Jurkat, Clone E6-1 (cell line): ENCODE data around the gene GNRH2.
"Not testable (repeated sequence)": the region's sequence is repeated elsewhere in the genome, so short reads cannot be mapped to it uniquely, and the experiment has no call there.

ENCODE experiments used
- DNase-seq: peaks from one replicate; pipeline ENCODE4 v3.0.0-alpha.2; 2011; ENCODE audit warnings: low read depth, low spot score
- H3K4me3 ChIP-seq: 2 replicates; pipeline ENCODE4 v1.5.1; 2011; ENCODE audit warnings: mild to moderate bottlenecking, low read length, control low read depth, moderate library complexity

Gene GNRH2

DNA sequence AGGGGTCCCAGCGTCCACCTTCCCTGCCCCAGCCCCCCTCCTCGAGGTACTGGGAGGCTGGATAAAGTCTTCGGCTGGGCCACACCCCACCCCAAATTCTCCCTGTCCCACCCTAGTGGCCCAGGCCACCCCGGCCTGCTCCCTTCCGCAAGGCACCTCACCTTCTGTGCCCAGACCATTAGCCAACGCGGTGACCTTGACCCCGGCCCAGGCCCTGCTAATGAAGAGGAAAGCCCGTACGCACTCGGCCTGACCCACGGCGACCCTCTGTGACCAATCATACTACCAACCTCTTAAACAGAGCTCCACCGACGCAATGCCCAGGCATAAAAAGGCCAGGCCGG is 27.8 kb downstream of the GNRH2 start:
- DNase-seq = no peak
- no peak overlapping the region for H3K4me3 ChIP-seq

DNA sequence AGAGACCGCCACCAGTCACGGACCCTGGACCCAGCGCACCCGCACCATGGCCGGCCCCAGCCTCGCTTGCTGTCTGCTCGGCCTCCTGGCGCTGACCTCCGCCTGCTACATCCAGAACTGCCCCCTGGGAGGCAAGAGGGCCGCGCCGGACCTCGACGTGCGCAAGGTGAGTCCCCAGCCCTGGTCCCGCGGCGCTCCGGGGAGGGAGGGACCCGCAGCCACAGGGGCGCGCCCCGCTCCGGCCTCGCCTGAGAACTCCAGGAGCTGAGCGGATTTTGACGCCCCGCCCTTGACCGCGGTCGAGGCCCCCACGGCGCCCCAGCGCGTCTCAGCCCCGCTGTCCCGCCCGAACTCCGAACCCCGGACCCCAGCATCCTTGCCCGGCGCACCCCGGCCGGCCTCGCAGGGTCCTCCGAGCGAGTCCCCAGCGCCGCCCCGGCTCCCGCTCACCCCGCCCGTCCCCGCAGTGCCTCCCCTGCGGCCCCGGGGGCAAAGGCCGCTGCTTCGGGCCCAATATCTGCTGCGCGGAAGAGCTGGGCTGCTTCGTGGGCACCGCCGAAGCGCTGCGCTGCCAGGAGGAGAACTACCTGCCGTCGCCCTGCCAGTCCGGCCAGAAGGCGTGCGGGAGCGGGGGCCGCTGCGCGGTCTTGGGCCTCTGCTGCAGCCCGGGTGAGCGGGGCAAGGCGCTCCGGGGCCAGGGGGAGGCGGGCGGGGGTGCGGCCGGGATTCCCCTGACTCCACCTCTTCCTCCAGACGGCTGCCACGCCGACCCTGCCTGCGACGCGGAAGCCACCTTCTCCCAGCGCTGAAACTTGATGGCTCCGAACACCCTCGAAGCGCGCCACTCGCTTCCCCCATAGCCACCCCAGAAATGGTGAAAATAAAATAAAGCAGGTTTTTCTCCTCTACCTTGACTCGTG is 28.4 kb downstream of the GNRH2 start, which contains the start of gene OXT:
Gene OXT, plus strand, starts transcription at position 11 of the 920 bp plus-strand sequence. Its CDS starts 36 bp downstream, at position 47.
- H3K4me3 ChIP-seq = no peak within 1 kb of the TSS

GRCh38 chr20:3072530-3073250 is 29.3 kb downstream of the GNRH2 start:
- DNase-seq = no peak
- H3K4me3 ChIP-seq = no peak overlapping the region

More for the DNA sequence above, 28.4 kb downstream of the GNRH2 start, which contains the start of gene OXT:
- DNase-seq = no peak

DNA sequence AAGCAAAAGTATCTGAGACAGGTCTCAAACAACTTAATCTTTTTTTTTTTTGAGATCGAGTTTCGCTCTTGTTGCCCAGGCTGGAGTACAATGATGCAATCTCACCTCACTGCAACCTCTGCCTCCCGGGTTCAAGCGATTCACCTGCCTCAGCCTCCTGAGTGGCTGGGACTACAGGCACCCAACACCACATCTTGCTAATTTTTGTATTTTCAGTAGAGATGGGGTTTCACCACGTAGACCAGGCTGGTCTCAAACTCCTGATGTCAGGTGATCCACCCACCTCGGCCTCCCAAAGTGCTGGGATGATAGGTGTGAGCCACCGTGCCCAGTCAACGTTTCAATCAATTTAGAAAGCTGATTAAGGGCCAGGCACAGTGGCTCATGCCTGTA is 29.8 kb downstream of the GNRH2 start:
- H3K4me3 ChIP-seq, DNase-seq: not testable (repeated sequence)

DNA sequence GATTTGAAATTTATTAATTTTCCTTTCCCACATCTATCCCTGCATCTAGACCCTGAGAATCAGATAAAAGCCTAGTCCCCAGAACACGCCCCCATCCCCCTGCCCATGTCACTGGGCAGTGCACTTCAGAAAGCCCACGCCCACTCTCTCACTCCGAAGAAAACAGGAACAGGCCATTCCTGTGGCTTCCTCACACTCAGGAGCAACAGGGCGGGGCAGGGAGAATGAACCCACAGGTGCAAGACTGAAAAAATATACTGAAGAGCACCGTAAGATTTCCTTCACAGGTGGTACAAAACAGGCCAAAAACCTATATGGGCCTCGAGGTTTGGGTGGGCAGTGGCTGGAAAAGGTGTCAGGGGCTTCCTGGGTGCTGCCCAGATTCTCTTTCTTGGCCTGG is 31.4 kb downstream of the GNRH2 start:
- DNase-seq = no peak

GRCh38 chr20:3075315-3075714 is 31.9 kb downstream of the GNRH2 start:
- H3K4me3 ChIP-seq, DNase-seq: not testable (repeated sequence)

More for the DNA sequence above, 31.4 kb downstream of the GNRH2 start:
- no peak overlapping the region for H3K4me3 ChIP-seq

DNA sequence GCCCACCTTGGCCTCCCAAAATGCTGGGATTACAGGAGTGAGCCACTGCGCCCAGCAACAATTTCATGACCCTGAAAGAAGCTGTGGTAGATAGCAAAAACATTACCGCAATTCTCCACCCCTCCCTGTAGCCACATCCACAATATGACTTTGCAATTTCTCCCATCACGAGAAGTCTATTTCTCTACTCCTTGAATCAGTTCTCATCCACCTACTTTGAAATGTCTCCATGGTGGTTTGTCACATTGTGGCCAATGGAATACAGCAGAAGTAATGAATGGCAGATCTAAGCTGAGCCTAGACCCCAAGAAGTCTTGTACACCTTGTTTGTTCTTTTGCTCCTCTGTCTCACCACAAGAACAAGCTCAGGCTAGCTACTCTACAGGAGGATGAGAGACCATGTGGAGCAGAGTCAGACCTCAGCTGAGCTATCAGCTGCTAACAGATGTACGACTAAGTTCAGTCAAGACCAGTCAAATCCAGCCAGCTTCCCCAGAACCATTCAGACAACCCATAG is 34.3 kb downstream of the GNRH2 start:
- peak; percentile 53 for DNase-seq
- H3K4me3 ChIP-seq = no peak overlapping the region

DNA sequence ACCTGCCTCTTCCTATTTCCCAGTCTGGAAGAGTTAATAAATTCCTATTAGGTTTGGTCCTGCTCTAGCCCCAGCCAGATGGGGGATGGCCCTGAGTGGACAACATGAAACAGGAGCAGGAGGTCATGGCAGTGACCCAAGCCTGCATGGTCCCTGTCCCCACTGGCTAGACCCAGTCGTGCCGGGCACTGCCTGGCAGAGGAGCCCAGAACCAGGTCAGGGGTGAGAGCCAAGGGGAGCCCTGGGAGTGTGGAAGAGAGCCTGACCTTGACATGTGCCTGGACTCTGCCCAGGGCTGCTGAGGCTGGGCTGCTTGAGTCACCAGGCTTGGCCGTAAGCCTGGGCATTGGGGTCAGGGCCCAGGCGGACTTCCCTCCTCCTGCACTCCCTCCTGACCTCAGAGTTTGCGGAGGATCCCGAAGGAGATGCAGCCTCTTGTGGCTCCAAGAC is 37.5 kb downstream of the GNRH2 start:
- H3K4me3 ChIP-seq = no peak overlapping the region
- no peak for DNase-seq

DNA sequence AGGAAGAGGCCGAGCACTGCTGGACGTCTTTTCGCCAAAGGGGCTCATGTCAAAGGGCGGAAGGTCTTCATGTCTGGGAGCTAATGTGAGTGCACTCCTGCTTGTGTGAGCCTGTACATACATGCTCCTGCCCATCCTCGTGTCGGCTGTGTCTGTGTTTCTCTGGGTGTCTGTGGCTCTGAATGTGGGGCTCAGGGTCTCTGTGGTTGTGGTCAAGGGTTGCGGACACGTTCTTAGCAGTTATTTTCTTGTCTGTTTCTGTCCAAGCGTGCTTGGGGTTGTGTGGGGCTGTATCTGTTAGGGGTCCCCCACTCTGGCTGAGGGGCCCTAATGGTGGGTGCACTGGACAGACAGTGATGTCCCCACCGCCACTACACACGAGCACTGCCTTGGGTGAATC is 38.2 kb downstream of the GNRH2 start:
- DNase-seq = no peak

DNA sequence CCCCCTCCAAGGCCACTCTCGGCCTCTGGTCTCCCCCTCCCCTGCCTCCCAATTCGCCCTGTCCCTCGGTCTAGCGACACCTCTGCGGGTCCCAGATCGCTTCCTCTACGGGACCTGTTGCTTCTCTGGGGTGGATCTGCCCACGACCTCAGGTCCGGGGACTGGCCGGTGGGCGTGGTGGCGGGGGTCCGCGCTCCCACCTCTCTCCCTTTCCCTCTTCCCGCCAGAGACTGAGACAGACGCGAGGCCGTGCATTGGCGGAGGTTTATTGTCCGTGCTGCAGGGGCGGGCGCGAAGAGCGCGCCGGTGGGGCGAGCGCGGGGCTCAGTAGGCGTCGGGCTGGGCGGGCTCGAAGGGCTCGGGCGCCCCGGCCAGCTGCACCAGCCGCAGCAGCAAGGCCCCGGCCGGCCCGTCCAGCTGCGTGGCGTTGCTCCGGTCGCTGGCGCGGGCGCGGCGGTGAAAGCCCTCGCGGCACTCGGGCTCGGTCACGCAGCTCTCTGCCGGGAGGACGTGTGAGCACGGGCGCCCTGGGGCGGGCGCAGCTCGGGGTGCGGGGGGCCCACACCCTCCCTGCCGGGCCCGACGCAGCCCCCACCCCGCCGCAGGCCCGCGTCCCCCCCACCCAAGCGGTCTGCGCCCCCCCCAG is 39.0 kb downstream of the GNRH2 start:
- no peak for DNase-seq
- no peak overlapping the region for H3K4me3 ChIP-seq

More for the DNA sequence above, 38.2 kb downstream of the GNRH2 start:
- H3K4me3 ChIP-seq = no peak overlapping the region

DNA sequence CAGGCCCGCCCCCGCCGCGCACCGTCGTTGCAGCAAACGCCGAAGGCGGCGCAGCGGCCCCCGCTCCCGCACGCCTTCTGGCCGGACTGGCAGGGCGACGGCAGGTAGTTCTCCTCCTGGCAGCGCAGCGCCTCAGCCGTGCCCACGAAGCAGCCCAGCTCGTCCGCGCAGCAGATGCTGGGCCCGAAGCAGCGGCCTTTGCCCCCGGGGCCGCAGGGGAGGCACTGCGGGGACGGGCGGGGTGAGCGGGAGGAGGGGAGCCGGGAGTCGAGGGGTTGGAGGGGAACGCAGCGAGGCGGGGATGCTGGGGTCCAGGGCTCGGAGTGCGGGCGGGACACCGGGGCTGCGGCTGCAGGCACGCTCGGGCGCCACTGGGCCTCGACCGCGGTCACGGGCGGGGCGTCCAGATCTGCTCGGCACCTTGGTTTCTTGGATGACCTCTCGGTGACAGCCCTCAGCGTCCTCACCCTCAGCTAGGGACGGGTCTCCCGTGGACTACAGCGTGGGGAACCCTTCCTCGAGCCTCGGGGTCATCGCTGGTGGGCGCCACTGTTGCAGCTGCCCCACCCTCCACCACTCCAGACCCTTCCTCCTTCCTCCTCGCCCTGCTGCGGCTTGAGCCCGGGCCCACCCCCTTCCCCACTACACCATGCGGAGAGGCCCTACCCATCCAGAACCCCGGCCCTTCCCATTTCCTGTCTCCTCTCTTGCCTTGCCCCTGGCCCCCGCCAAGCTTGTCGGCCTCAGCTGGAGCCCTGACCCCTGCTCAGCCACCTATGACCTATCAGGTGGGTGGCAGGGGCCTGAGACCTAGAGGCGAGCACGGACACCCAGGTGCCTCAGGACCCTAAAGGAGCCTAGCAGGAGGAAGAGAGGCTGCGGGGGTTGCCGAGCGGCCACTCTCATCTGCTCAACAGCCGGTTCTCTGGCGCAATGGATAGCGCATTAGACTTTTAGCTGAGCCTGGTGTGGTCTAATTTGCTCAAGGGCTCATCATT is 39.8 kb downstream of the GNRH2 start:
- DNase-seq = no peak
- no peak overlapping the region for H3K4me3 ChIP-seq

DNA sequence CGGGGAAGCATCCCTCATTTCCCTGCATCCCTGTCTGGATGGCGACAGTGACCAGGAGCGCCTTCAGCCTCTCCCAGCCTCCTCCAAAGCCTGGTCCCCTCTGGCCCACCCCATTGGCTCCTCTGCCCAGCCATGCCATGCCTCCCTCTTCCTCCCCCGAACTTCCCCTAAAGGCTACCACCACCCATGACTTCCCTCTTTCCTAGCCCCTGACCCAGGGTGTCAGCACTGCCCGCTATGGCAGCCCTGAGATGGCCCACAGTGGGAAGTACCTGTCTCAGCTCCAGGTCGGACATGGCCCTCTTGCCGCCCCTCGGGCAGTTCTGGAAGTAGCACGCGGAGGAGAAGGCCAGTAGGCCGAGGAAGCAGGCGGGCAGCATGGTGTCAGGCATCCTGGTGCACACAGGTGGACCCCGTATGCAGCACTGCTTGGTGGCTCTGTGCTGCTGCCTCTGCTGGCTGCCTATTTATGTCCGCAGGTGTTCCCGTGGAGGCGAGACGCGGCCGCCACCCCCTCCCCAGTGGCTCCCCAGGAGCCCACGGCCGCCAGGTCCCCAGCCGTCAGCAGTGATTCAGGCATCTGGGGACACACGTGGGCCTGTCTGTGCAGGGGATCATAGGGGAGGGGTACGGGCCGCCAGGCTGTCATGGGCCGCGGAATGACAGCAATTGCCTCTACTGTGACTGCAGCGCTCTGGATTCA is 41.0 kb downstream of the GNRH2 start, which contains the start of gene AVP:
Gene AVP, minus strand, starts transcription at position 442 of the 703 bp plus-strand sequence. Its CDS starts 50 bp downstream, at position 392.
- no peak within 1 kb of the TSS for H3K4me3 ChIP-seq
- DNase-seq = no peak

DNA sequence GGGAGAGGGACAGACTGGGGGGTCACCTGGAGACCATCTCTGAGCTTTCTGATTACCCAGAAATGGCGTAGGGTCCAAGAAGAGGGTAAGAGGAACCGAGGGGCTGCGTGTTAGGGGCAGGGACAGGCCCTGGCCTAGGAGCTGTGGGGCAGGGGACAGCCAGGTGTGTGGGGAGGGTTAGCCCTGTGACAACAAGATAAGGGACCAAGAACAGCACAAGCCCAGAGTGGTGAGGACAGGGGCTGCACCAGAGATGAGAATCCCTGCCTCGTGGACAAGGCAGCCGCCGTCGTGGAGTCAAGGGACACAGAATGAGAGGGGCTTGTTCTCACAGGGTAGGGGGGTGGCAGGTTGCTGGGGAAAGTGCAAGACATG is 41.6 kb downstream of the GNRH2 start:
- H3K4me3 ChIP-seq = no peak overlapping the region
- no peak for DNase-seq

DNA sequence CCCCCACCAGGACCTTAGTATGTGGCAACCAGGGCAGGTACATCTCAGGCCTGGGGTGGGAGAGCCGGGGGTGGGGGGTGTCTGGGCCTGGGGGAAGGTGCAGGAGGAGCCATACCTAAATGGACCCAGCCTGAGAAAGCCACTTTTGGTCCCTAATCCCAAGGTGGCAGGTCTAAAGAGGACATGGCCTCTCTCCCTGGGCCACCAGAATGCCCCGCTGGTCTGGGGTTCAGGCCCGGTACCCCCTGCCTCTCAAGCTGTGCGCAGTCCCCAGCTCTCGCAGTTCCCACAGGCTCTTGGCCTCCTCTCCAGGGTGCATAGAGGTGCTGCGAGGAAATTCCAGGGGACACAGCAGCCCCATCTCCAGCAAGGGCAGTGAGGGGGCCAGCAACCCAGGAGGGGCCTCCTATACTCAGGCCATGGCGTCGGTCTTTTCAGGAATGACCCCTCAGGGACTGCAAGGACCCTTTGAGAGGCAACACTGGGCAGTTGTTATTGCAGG is 42.2 kb downstream of the GNRH2 start:
- no peak overlapping the region for H3K4me3 ChIP-seq
- no peak for DNase-seq

- no peak overlapping the region for H3K4me3 ChIP-seq
- no peak for DNase-seq
Observed at GRCh38 chr20:3088031-3088430, 44.6 kb downstream of the GNRH2 start.

GRCh38 chr20:3090565-3090964 is 47.1 kb downstream of the GNRH2 start:
- peak; percentile 91 for DNase-seq
- H3K4me3 ChIP-seq = no peak overlapping the region

DNA sequence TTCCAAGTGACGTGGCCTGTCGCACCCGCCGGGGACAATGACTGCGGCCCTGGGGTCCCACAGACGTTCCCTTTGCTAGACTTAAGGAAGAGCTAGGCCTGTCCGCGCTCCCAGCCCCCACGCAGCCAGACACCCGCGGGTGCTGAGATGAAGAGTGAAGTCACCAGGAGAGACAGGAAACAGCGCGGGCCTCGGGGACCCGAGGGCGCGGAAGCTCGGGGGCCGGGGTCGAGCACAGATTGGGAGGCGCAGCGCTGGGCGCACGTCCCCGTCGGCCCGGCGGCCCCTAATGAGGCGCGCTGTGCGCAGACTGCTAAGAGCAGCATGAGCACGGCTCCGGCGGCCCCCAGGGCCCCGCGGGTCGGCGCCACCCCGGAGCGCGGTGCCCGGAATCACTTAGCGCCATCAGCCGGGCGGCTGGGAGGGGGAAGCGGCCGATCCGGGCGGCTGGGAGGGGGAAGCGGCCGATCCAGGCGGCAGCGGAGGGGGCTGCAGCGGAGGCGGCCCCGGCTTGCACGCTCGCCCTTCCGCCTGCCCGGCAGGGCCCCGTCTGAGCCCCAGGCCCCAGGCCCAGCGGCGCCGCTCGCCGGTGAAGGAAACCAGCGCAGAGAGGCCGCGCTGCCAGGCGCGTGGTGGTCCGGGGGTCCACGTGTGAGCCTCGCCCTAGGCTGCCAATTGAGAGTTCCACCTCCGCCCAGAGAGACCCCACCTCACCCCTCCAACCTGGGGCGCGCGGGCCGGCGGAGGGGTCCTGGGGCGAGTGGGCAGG is 49.4 kb downstream of the GNRH2 start:
- no peak for DNase-seq
- H3K4me3 ChIP-seq = no peak overlapping the region
